ENCODE measurements around the gene TP53I11. TPM values are rescaled to one million over a fixed set of nuclear protein-coding genes. Genes with fewer than 3 reads are reported as not detected.

TP53I11 gene
- total RNA-seq, 1 experiment from 2014 or later, result 17.7 TPM

DNA sequence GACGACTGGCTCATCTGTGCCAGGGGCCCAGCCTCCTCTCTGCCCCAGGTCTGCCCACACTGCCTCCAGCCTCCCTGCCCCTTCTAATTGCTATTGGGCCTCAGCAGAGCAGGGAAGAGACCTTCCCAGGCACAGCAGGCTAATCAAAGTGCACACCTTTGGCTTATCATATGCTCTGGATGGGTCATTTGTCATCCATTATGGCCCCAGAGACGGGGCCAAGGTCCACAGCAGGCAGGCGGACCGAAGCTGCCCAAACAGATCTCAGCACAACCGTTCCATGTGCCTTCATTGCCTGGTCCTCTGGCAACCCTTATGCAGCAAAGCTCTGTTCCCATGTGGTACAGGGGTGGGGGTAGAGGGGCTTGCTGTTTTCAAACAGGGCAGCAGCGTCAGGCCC, 66.6 kb downstream of the TP53I11 start:
- no peak for DNase-seq (ENCODE audit: unreplicated experiment)
- no TSS peak for BruUV-seq (replicated peaks)
- no peaks in the 10 kb centered on the region for H3K36me3 Mint-ChIP-seq (ENCODE audit: insufficient read depth, unreplicated experiment)
- no peak overlapping the region for H3K27ac Mint-ChIP-seq (ENCODE audit: low read depth, unreplicated experiment)
- no peak overlapping the region for H3K4me3 Mint-ChIP-seq (ENCODE audit: unreplicated experiment)
- intact Hi-C loops (cut with micrococcal nuclease), result no loop called here
- peaks cover 10% of the 10 kb centered on the region for H3K4me1 Mint-ChIP-seq (ENCODE audit: insufficient read depth, unreplicated experiment)
- H3K9me3 Mint-ChIP-seq (ENCODE audit: unreplicated experiment), result no peaks in the 10 kb centered on the region
- TF ChIP-seq, protein P1, sequence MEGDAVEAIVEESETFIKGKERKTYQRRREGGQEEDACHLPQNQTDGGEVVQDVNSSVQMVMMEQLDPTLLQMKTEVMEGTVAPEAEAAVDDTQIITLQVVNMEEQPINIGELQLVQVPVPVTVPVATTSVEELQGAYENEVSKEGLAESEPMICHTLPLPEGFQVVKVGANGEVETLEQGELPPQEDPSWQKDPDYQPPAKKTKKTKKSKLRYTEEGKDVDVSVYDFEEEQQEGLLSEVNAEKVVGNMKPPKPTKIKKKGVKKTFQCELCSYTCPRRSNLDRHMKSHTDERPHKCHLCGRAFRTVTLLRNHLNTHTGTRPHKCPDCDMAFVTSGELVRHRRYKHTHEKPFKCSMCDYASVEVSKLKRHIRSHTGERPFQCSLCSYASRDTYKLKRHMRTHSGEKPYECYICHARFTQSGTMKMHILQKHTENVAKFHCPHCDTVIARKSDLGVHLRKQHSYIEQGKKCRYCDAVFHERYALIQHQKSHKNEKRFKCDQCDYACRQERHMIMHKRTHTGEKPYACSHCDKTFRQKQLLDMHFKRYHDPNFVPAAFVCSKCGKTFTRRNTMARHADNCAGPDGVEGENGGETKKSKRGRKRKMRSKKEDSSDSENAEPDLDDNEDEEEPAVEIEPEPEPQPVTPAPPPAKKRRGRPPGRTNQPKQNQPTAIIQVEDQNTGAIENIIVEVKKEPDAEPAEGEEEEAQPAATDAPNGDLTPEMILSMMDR (IDR thresholded peaks at IDR 0.05; ENCODE audit: unreplicated experiment), result no peak
- ChIA-PET CTCF (interaction anchor here (0.7 kb wide), 1 partner anchor 329 kb away, joined by 3 read pairs; no protein-coding TSS in a partner anchor), POLR2A (no interaction called here)
- peaks cover 46% of the 10 kb centered on the region for H3K27me3 Mint-ChIP-seq (ENCODE audit: insufficient read depth, unreplicated experiment)

DNA sequence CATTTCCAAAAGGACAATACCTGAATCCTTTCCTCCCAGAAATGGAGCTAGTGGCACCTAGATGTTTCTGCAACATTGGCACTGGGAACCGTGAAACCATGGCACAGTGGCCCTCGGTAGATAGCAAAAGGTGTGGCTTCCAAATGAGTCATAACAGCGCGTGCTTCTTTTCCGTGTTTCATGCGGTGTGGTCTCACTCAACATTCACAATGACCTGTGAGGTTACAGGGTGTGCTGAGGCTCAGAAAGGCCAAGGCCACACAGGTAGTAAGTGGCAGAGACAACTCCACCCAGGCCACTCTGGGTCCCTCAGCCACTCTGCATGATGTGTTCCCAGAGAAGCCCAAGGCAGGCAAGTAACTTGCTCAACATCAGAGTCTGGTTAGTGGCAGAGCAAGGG, 67.4 kb downstream of the TP53I11 start:
- intact Hi-C loops (cut with micrococcal nuclease), result no loop called here
- H3K4me3 Mint-ChIP-seq (ENCODE audit: unreplicated experiment), result no peak overlapping the region

More for the DNA sequence above, 67.4 kb downstream of the TP53I11 start:
- DNase-seq (ENCODE audit: unreplicated experiment), result peak; percentile 45
- Mint-ChIP-seq H3K27me3 (ENCODE audit: insufficient read depth, unreplicated experiment) (peaks cover 46% of the 10 kb centered on the region), H3K36me3 (ENCODE audit: insufficient read depth, unreplicated experiment) (no peaks in the 10 kb centered on the region), H3K27ac (ENCODE audit: low read depth, unreplicated experiment) (peak overlapping the region; percentile 25), H3K4me1 (ENCODE audit: insufficient read depth, unreplicated experiment) (peaks cover 10% of the 10 kb centered on the region), H3K9me3 (ENCODE audit: unreplicated experiment) (no peaks in the 10 kb centered on the region)
- POLR2A ChIA-PET, result no interaction called here
- CTCF ChIA-PET, result interaction anchor here (0.7 to 0.8 kb wide), 2 partner anchors 222 to 328 kb away, joined by 3 read pairs; no protein-coding TSS in a partner anchor
- TF ChIP-seq, protein P1 (IDR thresholded peaks at IDR 0.05; ENCODE audit: unreplicated experiment), result no peak
- no TSS peak for BruUV-seq (replicated peaks)

Other genes starting within 250 kb of the TP53I11 start
- 0.47 and 0.77 TPM in 2 replicates for gene TSPAN18, start 223.9 kb downstream of the TP53I11 start, total RNA-seq (2022)
- gene PRDM11, start 195.8 kb upstream of the TP53I11 start, total RNA-seq (2022), result 4.0 and 4.9 TPM in 2 replicates

All from MCF 10A (cell line).